Measurements from ENCODE around the gene DYNLT4.

GRCh38 chr1:44831516-44831915 lies 24.4 kb upstream of the DYNLT4 start:
- TF ChIP-seq CTCF (IDR thresholded peaks at IDR 0.05; ENCODE audit: low read depth, low read length, poor library complexity, severe bottlenecking) (no peak), EZH2phosphoT487 (IDR thresholded peaks at IDR 0.05; ENCODE audit: borderline replicate concordance, low read length) (no peak)

All from DOHH2 (cell line).